Measurements from ENCODE around the gene ITSN1. TPM values are rescaled to one million over a fixed set of nuclear protein-coding genes. Genes with fewer than 3 reads are reported as not detected.

ITSN1 gene
- total RNA-seq, 4 donors from 2014 or later: 33.0 to 50.5 (median 45.9) TPM

GRCh38 chr21:33894736-33895288 is 252.5 kb downstream of the ITSN1 start:
- no peaks in the 10 kb centered on the region for H3K36me3 ChIP-seq
- H3K27me3 ChIP-seq: no peaks in the 10 kb centered on the region
- H3K27ac ChIP-seq: peak overlapping the region in 1 of 4 donors; percentile 4
- H3K4me3 ChIP-seq: peak overlapping the region; percentile 14 to 39
- no peaks in the 10 kb centered on the region for H3K9me3 ChIP-seq
- H3K4me1 ChIP-seq: peaks cover 0 to 31% (median 8%) of the 10 kb centered on the region in 3 donors
- TF ChIP-seq EP300 (IDR thresholded peaks at IDR 0.05) (no peak), POLR2AphosphoS5 (IDR thresholded peaks at IDR 0.05) (no peak), POLR2A (IDR thresholded peaks at IDR 0.05) (no peak), CTCF (IDR thresholded peaks at IDR 0.05) (peak in 3 of 4 experiments; percentile 64 to 79 (median 69))
- peak; percentile 85 for ATAC-seq
- WGBS, 2 donors (ENCODE audit: low coverage in 1 of 2): 6 to 10% methylated on average over 9 to 12 of the region's 20 CpGs

GRCh38 chr21:33895356-33895755 is 253.1 kb downstream of the ITSN1 start:
- H3K4me3 ChIP-seq: no peak overlapping the region
- no peak for TF ChIP-seq POLR2A (IDR thresholded peaks at IDR 0.05)

GRCh38 chr21:33896691-33897090 is 254.4 kb downstream of the ITSN1 start:
- H3K9me3 ChIP-seq: no peaks in the 10 kb centered on the region
- no peak overlapping the region for H3K27ac ChIP-seq
- H3K36me3 ChIP-seq: peaks cover 0 to 3% of the 10 kb centered on the region in 2 donors
- H3K27me3 ChIP-seq: no peaks in the 10 kb centered on the region
- WGBS, 2 donors (ENCODE audit: low coverage in 1 of 2): 73 to 78% methylated on average over 2 to 6 of the region's 6 CpGs
- no peak for TF ChIP-seq POLR2AphosphoS5 (IDR thresholded peaks at IDR 0.05)
- no peak for TF ChIP-seq CTCF (IDR thresholded peaks at IDR 0.05)
- TF ChIP-seq POLR2A (IDR thresholded peaks at IDR 0.05): no peak
- TF ChIP-seq EP300 (IDR thresholded peaks at IDR 0.05): no peak
- peaks cover 0 to 41% (median 8%) of the 10 kb centered on the region in 3 donors for H3K4me1 ChIP-seq
- no peak for ATAC-seq
- H3K4me3 ChIP-seq: no peak overlapping the region

More at GRCh38 chr21:33895356-33895755, 253.1 kb downstream of the ITSN1 start:
- H3K27me3 ChIP-seq: no peaks in the 10 kb centered on the region
- no peak for ATAC-seq
- no peaks in the 10 kb centered on the region for H3K9me3 ChIP-seq
- no peak overlapping the region for H3K27ac ChIP-seq
- peaks cover 0 to 36% (median 8%) of the 10 kb centered on the region in 3 donors for H3K4me1 ChIP-seq
- 81 to 88% methylated on average over 21 to 23 of the region's 28 CpGs for WGBS, 2 donors (ENCODE audit: low coverage in 1 of 2)
- H3K36me3 ChIP-seq: no peaks in the 10 kb centered on the region

- H3K4me1 ChIP-seq: peaks cover 0 to 45% (median 8%) of the 10 kb centered on the region in 3 donors
- TF ChIP-seq POLR2AphosphoS5 (IDR thresholded peaks at IDR 0.05): no peak
- no peak for TF ChIP-seq CTCF (IDR thresholded peaks at IDR 0.05)
- TF ChIP-seq POLR2A (IDR thresholded peaks at IDR 0.05): no peak
- no peak for TF ChIP-seq EP300 (IDR thresholded peaks at IDR 0.05)
- no peak overlapping the region for H3K4me3 ChIP-seq
- no peaks in the 10 kb centered on the region for H3K9me3 ChIP-seq
- WGBS, 2 donors (ENCODE audit: low coverage in 1 of 2): 78 to 79% methylated on average over 3 to 4 of the region's 5 CpGs
- no peak for ATAC-seq
- no peak overlapping the region for H3K27ac ChIP-seq
- H3K27me3 ChIP-seq: no peaks in the 10 kb centered on the region
- H3K36me3 ChIP-seq: peaks cover 0 to 7% of the 10 kb centered on the region in 2 donors
Observed at GRCh38 chr21:33897098-33897497, 254.8 kb downstream of the ITSN1 start.

- Histone ChIP-seq H3K27ac (no peak overlapping the region), H3K36me3 (peaks cover 0 to 13% of the 10 kb centered on the region in 2 donors), H3K27me3 (no peaks in the 10 kb centered on the region), H3K4me1 (peaks cover 0 to 45% (median 8%) of the 10 kb centered on the region in 3 donors), H3K4me3 (no peak overlapping the region), H3K9me3 (no peaks in the 10 kb centered on the region)
- WGBS, 2 donors (ENCODE audit: low coverage in 1 of 2): 89 to 100% methylated on average over 3 of the region's 3 CpGs
- TF ChIP-seq POLR2A (IDR thresholded peaks at IDR 0.05): no peak
- TF ChIP-seq CTCF (IDR thresholded peaks at IDR 0.05): no peak
- no peak for TF ChIP-seq EP300 (IDR thresholded peaks at IDR 0.05)
- no peak for TF ChIP-seq POLR2AphosphoS5 (IDR thresholded peaks at IDR 0.05)
- no peak for ATAC-seq
Observed at GRCh38 chr21:33897739-33898138, 255.4 kb downstream of the ITSN1 start.
